Left kidney (tissue), 2 donors: Measurements from ENCODE around the gene CDH4. TPM values are rescaled to one million over a fixed set of nuclear protein-coding genes. Genes with fewer than 3 reads are reported as not detected.

Experiments
- DNase-seq: peaks from one replicate; pipeline ENCODE4 v3.0.0-alpha.2; 2013
- polyA plus RNA-seq: library from polyadenylated mRNA; unstranded; fragments of 120-200 nt; gene quantifications from one replicate; pipeline ENCODE4 v1.2.1, GENCODE V29; 2013; ENCODE audit not compliant: insufficient read length

CDH4 gene
- polyA plus RNA-seq, 1 donor, result 7.3 TPM

DNA sequence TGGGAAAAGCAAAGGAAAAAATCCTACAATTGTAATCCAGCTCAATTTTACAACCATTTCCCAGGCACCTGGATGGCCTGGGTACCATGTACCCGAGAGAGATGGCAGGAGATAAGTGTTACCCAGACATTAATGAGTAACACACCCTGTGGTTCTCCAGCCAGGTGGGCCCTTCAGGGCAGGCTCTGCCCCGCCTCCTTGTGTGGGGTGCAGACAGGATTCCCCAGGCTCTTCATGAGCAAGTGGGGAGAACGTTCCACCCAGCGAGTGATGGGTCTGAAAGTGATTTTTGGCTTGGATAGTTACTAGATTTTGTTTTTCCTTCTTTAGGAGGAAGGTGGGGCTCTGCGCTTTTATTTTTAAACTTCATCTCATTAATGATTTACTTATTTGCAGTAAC lies 569.7 kb downstream of the CDH4 start:
- DNase-seq, result no peak

DNA sequence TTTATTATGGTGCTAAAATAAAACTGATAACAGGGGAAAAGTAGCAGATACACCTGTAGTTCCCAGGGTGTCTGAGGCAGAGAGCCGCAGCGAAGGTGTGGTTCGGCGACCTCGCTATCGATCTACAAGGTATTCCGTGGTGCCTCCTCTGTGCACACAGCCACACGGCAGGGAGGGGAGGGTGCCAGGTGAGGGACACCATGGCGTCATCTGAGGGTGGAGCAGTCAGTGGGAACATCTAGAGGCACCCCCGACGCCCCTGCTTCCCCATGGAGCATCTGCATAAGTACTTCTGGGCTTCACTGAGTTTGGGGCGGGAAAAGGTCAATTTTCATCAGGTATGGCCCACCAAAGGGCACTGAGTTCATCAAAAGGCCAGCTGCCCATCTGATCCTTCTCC lies 570.3 kb downstream of the CDH4 start:
- no peak for DNase-seq

- no peak for DNase-seq
Observed at GRCh38 chr20:61823242-61823641, 571.2 kb downstream of the CDH4 start.

- no peak for DNase-seq
Observed at GRCh38 chr20:61828891-61829290, 576.8 kb downstream of the CDH4 start.

- no peak for DNase-seq
Observed at GRCh38 chr20:61829526-61829925, 577.5 kb downstream of the CDH4 start.

- DNase-seq, result no peak
Observed at GRCh38 chr20:61830241-61830930, 578.3 kb downstream of the CDH4 start.

GRCh38 chr20:61830991-61831390 lies 578.9 kb downstream of the CDH4 start:
- no peak for DNase-seq

GRCh38 chr20:61832181-61832580 lies 580.1 kb downstream of the CDH4 start:
- DNase-seq, result no peak

DNA sequence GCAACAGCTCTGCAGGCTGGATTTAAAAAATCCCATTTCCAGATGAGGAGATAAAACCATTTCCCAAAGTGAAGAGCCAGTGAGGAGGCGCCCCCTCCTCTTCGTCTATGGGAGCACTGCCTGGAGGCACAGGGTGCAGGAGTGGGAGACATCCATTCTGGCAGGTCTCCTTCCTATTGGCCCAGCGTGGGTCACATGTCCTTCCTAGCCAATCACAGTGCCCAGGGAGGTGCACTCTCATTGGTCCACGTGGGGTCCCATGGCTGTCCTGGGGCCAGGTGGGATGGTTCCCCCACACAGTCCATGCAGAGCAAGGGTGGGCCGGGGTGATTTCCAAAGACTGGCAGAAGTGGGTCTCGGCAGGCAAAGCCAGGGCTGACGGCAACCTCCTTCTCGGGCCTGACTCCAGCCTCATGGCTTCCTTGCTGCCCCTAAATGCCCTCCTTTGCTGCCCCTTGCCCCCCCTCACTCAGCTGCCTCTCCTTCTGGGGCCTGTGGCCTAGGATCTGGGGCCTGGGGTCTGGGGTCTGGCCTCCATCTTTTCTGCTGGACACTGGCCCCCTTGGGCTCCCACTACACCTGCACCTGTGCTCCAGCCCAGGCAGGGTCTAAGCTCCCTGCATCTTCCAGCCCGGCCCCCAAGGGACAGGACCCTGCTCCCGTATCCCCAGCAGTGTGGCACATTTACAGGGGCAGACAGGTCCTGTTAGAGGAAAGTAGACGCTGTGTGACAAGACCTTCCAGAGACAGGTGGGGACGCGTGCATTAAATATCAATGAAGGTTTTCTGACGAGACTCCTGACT lies 581.9 kb downstream of the CDH4 start:
- DNase-seq, result no peak

DNA sequence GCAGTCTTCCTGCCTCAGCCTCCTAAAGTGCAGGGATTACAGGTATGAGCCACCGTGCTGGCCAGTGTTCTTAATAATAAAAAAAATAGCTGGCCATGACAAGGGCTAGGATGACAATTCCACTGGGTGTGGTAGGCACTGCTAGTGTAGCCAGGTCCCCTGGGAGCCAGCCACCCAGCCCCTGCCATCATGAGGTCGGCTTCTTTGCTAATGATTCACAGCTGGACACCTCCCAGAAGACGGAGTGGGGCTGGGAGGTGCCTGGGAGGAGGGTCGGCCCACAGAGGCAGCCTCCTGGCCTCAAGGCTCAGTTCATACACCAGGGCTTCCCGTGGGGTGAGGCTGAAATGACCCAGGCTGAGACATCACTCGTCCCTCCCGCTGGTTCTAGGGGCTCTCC lies 583.2 kb downstream of the CDH4 start:
- no peak for DNase-seq

- DNase-seq, result no peak
Observed at GRCh38 chr20:61835791-61836350, 583.8 kb downstream of the CDH4 start.

- DNase-seq, result no peak
Observed at GRCh38 chr20:61837200-61837599, 585.1 kb downstream of the CDH4 start.

- no peak for DNase-seq
Observed at GRCh38 chr20:61839223-61839911, 587.3 kb downstream of the CDH4 start.

DNA sequence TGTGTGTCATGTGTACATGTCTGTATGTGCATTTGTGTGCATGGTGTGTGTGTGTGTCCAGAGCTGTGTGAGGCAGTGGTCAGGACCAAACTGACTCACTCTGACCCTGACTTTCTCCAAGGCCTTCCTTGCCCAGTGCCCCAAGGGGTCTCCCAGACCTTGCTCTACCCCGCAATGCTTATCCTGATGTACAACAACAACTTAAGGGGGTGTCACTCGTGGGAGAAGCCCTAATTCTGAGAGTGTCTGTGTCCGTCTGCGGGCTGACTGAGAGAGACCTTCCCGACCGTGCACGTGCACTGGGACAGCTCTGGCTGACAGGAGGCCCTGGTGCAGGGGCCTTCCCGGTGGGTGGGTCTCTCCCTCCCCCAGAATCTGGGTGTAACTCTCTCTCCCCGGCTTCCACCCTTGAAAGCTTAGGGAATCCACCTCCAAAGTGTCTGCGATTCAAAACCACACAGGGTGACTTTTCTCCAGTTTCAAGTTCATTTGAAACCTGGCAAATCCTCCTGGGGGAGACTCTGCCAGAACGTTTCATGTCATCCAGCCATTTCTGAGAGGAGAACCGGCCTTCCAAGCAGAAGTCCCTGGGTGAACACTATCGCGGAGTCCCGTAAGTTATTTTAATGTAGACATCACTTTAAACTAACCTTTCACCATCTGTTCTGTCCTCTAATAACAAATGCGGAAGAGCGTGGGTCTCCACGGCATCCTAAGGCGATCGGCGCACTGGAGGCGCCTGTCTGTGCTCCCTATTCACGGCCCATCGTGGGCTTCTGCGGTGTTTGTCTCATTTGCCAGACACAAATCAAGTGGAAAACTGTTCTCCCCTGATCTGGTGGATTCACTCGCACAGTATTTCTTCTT lies 588.1 kb downstream of the CDH4 start:
- no peak for DNase-seq

GRCh38 chr20:61840779-61841455 lies 588.9 kb downstream of the CDH4 start:
- DNase-seq, result no peak

DNA sequence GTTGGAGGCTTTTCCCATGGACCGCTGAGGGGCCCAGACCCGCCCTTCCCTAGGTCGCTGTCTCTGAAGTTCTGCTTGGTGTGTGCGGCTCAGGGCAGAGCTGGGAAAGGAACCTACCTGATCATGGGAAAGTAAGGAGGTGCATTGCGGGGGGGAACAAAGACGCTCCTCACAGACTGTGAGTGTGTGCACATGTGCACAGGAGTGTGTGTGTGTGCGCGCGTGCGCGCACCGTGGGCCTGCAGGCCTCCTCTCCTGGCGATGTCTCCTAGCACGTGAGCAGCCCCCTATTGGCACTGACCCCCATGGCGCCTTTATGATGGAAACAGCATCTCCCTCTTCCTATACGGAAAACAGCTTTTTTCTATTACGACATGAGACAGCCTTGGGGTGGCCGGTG lies 589.5 kb downstream of the CDH4 start:
- DNase-seq, result no peak

DNA sequence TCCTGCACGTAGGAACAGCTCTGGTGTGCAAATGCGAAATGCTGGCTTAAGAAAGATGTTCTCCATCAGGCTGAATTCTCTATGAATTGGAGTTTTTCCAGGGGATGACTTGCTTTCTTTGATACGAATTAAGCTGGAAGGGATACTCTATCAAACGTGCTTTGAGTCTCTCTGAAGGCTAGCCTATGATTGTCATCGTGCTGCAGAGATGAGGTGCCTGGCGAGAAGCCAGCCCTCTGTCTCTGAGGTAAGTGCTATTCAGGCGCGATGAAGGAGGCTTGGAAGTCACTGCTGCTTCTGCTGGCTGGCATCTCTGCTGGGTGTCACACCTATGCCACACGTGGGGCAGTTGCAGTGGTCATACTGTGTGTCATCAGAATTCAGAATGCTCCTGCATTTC lies 589.9 kb downstream of the CDH4 start:
- no peak for DNase-seq

DNA sequence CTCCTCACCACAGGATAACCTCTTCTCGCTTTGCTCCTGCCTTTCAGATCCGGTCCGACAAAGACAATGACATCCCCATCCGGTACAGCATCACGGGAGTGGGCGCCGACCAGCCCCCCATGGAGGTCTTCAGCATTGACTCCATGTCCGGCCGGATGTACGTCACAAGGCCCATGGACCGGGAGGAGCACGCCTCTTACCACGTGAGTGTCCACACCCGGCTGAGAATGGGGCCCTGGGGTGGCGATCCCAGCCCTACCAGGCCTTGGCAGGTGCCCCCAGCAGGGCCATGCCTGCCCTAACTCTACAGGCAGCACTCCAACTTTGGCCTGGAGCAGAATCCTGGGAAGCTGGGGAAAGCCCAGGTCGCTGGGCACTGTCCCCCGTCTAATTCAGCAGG lies 592.6 kb downstream of the CDH4 start:
- no peak for DNase-seq

- DNase-seq, result no peak
Observed at GRCh38 chr20:61845233-61845671, 593.2 kb downstream of the CDH4 start.

DNA sequence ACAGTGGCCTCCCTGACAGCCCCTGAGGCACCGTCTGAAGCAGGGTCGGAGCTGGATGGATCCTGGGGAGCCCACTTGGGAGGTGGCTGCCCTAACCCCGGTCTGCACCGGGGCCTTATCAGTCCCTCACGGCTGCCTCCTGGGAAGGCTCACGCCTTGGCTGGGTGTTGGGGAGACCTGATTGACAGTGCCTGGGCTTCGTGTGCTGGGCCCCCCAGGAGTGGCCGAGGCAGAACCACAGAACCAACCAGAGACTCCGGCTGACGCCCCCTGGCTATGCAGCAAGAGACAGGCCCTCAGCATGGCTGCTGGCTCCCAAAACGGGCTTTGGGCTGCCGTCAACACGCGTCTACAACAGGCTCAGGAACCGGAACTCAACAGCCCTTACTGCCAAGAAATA lies 594.0 kb downstream of the CDH4 start:
- no peak for DNase-seq

GRCh38 chr20:61846741-61847419 lies 594.8 kb downstream of the CDH4 start:
- DNase-seq, result no peak
